ENCODE measurements around the gene ZSWIM1. TPM values are rescaled to one million over a fixed set of nuclear protein-coding genes. Genes with fewer than 3 reads are reported as not detected.

ZSWIM1 gene
- total and polyA plus RNA-seq, 2 of the 13 experiments (the other 11 are each of a cell fraction or from before 2014, with no cell fraction given), result 9.5 to 11.7 TPM

GRCh38 chr20:45921337-45922189, 40.5 kb downstream of the ZSWIM1 start (continued):
- TF ChIP-seq HES4 (CRISPR knock-in tag; IDR thresholded peaks at IDR 0.05; ENCODE audit: borderline replicate concordance) (no peak), ZBTB20 (CRISPR knock-in tag; IDR thresholded peaks at IDR 0.05; ENCODE audit: borderline replicate concordance, low read depth) (no peak), AHR (CRISPR knock-in tag; IDR thresholded peaks at IDR 0.05) (no peak), AFF4 (CRISPR knock-in tag; IDR thresholded peaks at IDR 0.05) (no peak), REST (IDR thresholded peaks at IDR 0.05; ENCODE audit: borderline replicate concordance in 1 of 2, low read depth in 1 of 2, low read length in 2 of 2) (no peak), ADNP (CRISPR knock-in tag; IDR thresholded peaks at IDR 0.05) (peak; percentile 85), MTF2 (CRISPR knock-in tag; IDR thresholded peaks at IDR 0.05; ENCODE audit: borderline replicate concordance) (no peak), ZNF20 (CRISPR knock-in tag; IDR thresholded peaks at IDR 0.05) (no peak), ZMAT3 (CRISPR knock-in tag; conservative IDR thresholded peaks at IDR 0.05) (no peak), ZNF230 (CRISPR knock-in tag; IDR thresholded peaks at IDR 0.05) (peak; percentile 53; the same call in 1 of the 2 replicates), ZNF143 (CRISPR knock-in tag; IDR thresholded peaks at IDR 0.05) (no peak), ZNF407 (CRISPR knock-in tag; IDR thresholded peaks at IDR 0.05; ENCODE audit: not compliant biosample characterization) (no peak)
